Colonic mucosa (tissue), 4 donors: Measurements from ENCODE around the gene ILDR1. TPM values are rescaled to one million over a fixed set of nuclear protein-coding genes. Genes with fewer than 3 reads are reported as not detected.

Experiments
- DNase-seq: peaks from one replicate; pipeline ENCODE4 v3.0.0-alpha.2; 2020
- H3K27ac ChIP-seq: fragments of 200-600 bp; one replicate; pipeline ENCODE4 v1.8.0; 2021
- H3K27me3 ChIP-seq: fragments of 200-600 bp; one replicate; pipeline ENCODE4 v1.8.0; 2021
- H3K36me3 ChIP-seq: fragments of 200-600 bp; one replicate; pipeline ENCODE4 v1.8.0; 2021
- H3K4me1 ChIP-seq: fragments of 200-600 bp; one replicate; pipeline ENCODE4 v1.8.0; 2021; ENCODE audit warnings: mild to moderate bottlenecking
- H3K4me3 ChIP-seq: fragments of 200-600 bp; one replicate; pipeline ENCODE4 v1.8.0; 2021
- H3K9ac ChIP-seq, 2 donors: one replicate each; pipeline ENCODE4 v1.7.0; 2013; ENCODE audit warnings: control low read depth in 2 of 2, low read depth in 2 of 2, low read length in 2 of 2
- H3K9me3 ChIP-seq: fragments of 200-600 bp; one replicate; pipeline ENCODE4 v1.8.0; 2021
- CTCF ChIP-seq: fragments of 200-600 bp; IDR thresholded peaks from one replicate; pipeline ENCODE4 v1.8.0; 2022; ENCODE audit warnings: antibody characterized with exemption, mild to moderate bottlenecking
- intact Hi-C: fragments of 100-400 bp; cut with DNase I; formaldehyde crosslinking; loops from one replicate; pipeline ENCODE4 v1.14.1; 2022
- total RNA-seq, 2 donors: library from RNA; stranded (reverse); fragmentation: NEBNext Ultra II Directional in 1 of 2; extraction: Animal tissue kit (Norgen Biotek cat#: 25700) in 1 of 2; gene quantifications; one replicate each; pipeline ENCODE4 v1.2.1, GENCODE V29; 2021
- donor health status: healthy.
- donor health status: DM: no; HTN: no; CAD: no.
- donor health status: DM: no; HTN: no; CAD: no.

Gene ILDR1
- total RNA-seq, 2 donors from 2014 or later, result 18.4 to 19.7 TPM

GRCh38 chr3:121975702-121976302 lies 46.2 kb downstream of the ILDR1 start:
- H3K9ac ChIP-seq, result no peak overlapping the region
- no peak for TF ChIP-seq CTCF
- DNase-seq, result no peak
- no peaks in the 10 kb centered on the region for H3K27me3 ChIP-seq
- no peaks in the 10 kb centered on the region for H3K36me3 ChIP-seq
- H3K27ac ChIP-seq, result no peak overlapping the region
- H3K9me3 ChIP-seq, result no peaks in the 10 kb centered on the region
- no peaks in the 10 kb centered on the region for H3K4me1 ChIP-seq
- no peak overlapping the region for H3K4me3 ChIP-seq
- intact Hi-C loops, result no loop called here

- Histone ChIP-seq H3K4me1 (no peaks in the 10 kb centered on the region), H3K36me3 (no peaks in the 10 kb centered on the region), H3K9me3 (no peaks in the 10 kb centered on the region), H3K4me3 (no peak overlapping the region), H3K27me3 (no peaks in the 10 kb centered on the region), H3K27ac (no peak overlapping the region), H3K9ac (no peak overlapping the region)
- no peak for TF ChIP-seq CTCF
- no peak for DNase-seq
- intact Hi-C loops, result no loop called here
Measured at GRCh38 chr3:121974601-121975111, 47.4 kb downstream of the ILDR1 start.

GRCh38 chr3:121970047-121970446 lies 52.0 kb downstream of the ILDR1 start:
- intact Hi-C loops, result no loop called here
- Histone ChIP-seq H3K4me1 (no peaks in the 10 kb centered on the region), H3K27ac (no peak overlapping the region), H3K9ac (no peak overlapping the region), H3K36me3 (no peaks in the 10 kb centered on the region), H3K4me3 (no peak overlapping the region), H3K27me3 (no peaks in the 10 kb centered on the region), H3K9me3 (no peaks in the 10 kb centered on the region)
- no peak for TF ChIP-seq CTCF
- no peak for DNase-seq

- H3K36me3 ChIP-seq, result no peaks in the 10 kb centered on the region
- H3K4me3 ChIP-seq, result no peak overlapping the region
- intact Hi-C loops, result no loop called here
- H3K9ac ChIP-seq, result no peak overlapping the region
- H3K27ac ChIP-seq, result no peak overlapping the region
- no peaks in the 10 kb centered on the region for H3K27me3 ChIP-seq
- no peak for DNase-seq
- no peaks in the 10 kb centered on the region for H3K9me3 ChIP-seq
- H3K4me1 ChIP-seq, result no peaks in the 10 kb centered on the region
- TF ChIP-seq CTCF, result no peak
Measured at GRCh38 chr3:121969631-121970030, 52.4 kb downstream of the ILDR1 start.

- Histone ChIP-seq H3K27me3 (no peaks in the 10 kb centered on the region), H3K4me1 (no peaks in the 10 kb centered on the region), H3K27ac (no peak overlapping the region), H3K9me3 (no peaks in the 10 kb centered on the region), H3K4me3 (no peak overlapping the region), H3K36me3 (no peaks in the 10 kb centered on the region), H3K9ac (no peak overlapping the region)
- DNase-seq, result no peak
- intact Hi-C loops, result no loop called here
- TF ChIP-seq CTCF, result no peak
Measured at GRCh38 chr3:121963608-121964007, 58.4 kb downstream of the ILDR1 start.
